NCI-H2196 (cell line): ENCODE data around the gene VWA3B.
"Not testable (repeated sequence)": the region's sequence is repeated elsewhere in the genome, so short reads cannot be mapped to it uniquely, and the experiment has no call there.

Experiments
- DNase-seq: peaks from one replicate; lab custom pipeline; 2025; ENCODE audit not compliant: unreplicated experiment; lab: John Stamatoyannopoulos, UW

VWA3B gene

GRCh38 chr2:98087447-98088020, 567 bp downstream of the VWA3B start:
- no peak for DNase-seq

GRCh38 chr2:98088261-98088660, 1.3 kb downstream of the VWA3B start:
- DNase-seq = no peak

GRCh38 chr2:98089941-98090340, 3.0 kb downstream of the VWA3B start:
- no peak for DNase-seq

- DNase-seq = no peak
Observed at GRCh38 chr2:98090951-98091350, 4.0 kb downstream of the VWA3B start.

- no peak for DNase-seq
Observed at GRCh38 chr2:98091738-98092137, 4.8 kb downstream of the VWA3B start.

- no peak for DNase-seq
Observed at GRCh38 chr2:98093146-98093545, 6.2 kb downstream of the VWA3B start.

- DNase-seq = no peak
Observed at GRCh38 chr2:98093611-98094010, 6.6 kb downstream of the VWA3B start.

GRCh38 chr2:98099939-98100743, 13.2 kb downstream of the VWA3B start:
- no peak for DNase-seq

GRCh38 chr2:98102315-98102714, 15.3 kb downstream of the VWA3B start:
- DNase-seq = not testable (repeated sequence)

- DNase-seq = no peak
Observed at GRCh38 chr2:98102878-98103277, 15.9 kb downstream of the VWA3B start.

GRCh38 chr2:98108110-98108509, 21.1 kb downstream of the VWA3B start:
- DNase-seq = no peak

- no peak for DNase-seq
Observed at GRCh38 chr2:98110741-98111140, 23.8 kb downstream of the VWA3B start.

- DNase-seq = no peak
Observed at GRCh38 chr2:98114643-98115330, 27.8 kb downstream of the VWA3B start.

GRCh38 chr2:98118161-98118560, 31.2 kb downstream of the VWA3B start:
- no peak for DNase-seq

GRCh38 chr2:98118852-98119251, 31.9 kb downstream of the VWA3B start:
- no peak for DNase-seq

- no peak for DNase-seq
Observed at GRCh38 chr2:98121149-98121548, 34.2 kb downstream of the VWA3B start.

- DNase-seq = no peak
Observed at GRCh38 chr2:98122524-98122923, 35.6 kb downstream of the VWA3B start.

GRCh38 chr2:98123286-98123685, 36.3 kb downstream of the VWA3B start:
- no peak for DNase-seq

GRCh38 chr2:98126061-98126460, 39.1 kb downstream of the VWA3B start:
- no peak for DNase-seq

- DNase-seq = peak; percentile 15
Observed at GRCh38 chr2:98127229-98127989, 40.4 kb downstream of the VWA3B start.

- no peak for DNase-seq
Observed at GRCh38 chr2:98128556-98129109, 41.7 kb downstream of the VWA3B start.
